HepG2 (cell line): ENCODE measurements around the gene TNFSF8. TPM values are rescaled to one million over a fixed set of nuclear protein-coding genes. Genes with fewer than 3 reads are reported as not detected.

Experiments
- ATAC-seq: fragments of 200-7000 bp; cut with Tn5 transposase; 3 replicates; pipeline ENCODE4 v1.9.1; 2020; ENCODE audit warnings: mild to moderate bottlenecking, moderate library complexity
- BruUV-seq: library from RNA; stranded (reverse); fragments of 400-500 nt; replicated peaks from 2 replicates; lab custom pipeline; 2021; lab: Mats Ljungman, UMichigan
- CTCF ChIA-PET: fragments of 300-600 bp; formaldehyde crosslinking; extraction: SDS; loops from one replicate; lab custom pipeline; 2021; ENCODE audit warnings: low total read pairs, inconsistent platforms, low intra/inter-chr PET ratio; lab: Yijun Ruan, JAX
- POLR2A ChIA-PET: fragments of 350-600 bp; sonication (Branson Sonifier 250); formaldehyde crosslinking; loops from one replicate; lab custom pipeline; 2020; ENCODE audit warnings: antibody characterized with exemption, inconsistent platforms; lab: Yijun Ruan, JAX
- DNase-seq: peaks from one replicate; pipeline ENCODE4 v3.0.0-alpha.2; 2015; ENCODE audit warnings: low spot score
- FAIRE-seq: peaks from 3 replicates; lab custom pipeline; 2011; peaks lifted over from hg19 to GRCh38; lab: Jason Lieb, UNC
- H2AFZ ChIP-seq: one replicate; pipeline ENCODE4 v1.6.1; 2011; ENCODE audit warnings: low read length, inconsistent platforms
- H3K27ac ChIP-seq: fragments of 300-600 bp; 3 replicates; pipeline ENCODE4 v1.8.0; 2011; ENCODE audit warnings: mixed run types, mild to moderate bottlenecking, mixed read lengths, low read length, inconsistent platforms; ENCODE audit not compliant: insufficient read depth; ENCODE audit errors: extremely low read length
- H3K27me3 ChIP-seq, 2 experiments: fragments of 200-600 bp in 1 of 2; 2 replicates in 1 of 2; 3 replicates in 1 of 2; pipeline versions ENCODE4 v1.6.0 to v1.8.0; 2011; ENCODE audit warnings: low read length in 2 of 2, mild to moderate bottlenecking in 2 of 2, moderate library complexity in 2 of 2, inconsistent platforms in 1 of 2; ENCODE audit not compliant: insufficient read depth in 2 of 2, control insufficient read depth in 1 of 2
- H3K36me3 ChIP-seq, 2 experiments: fragments of 200-600 bp in 1 of 2; replicated peaks in 1 of 2; 2 replicates in 1 of 2; 3 replicates in 1 of 2; pipeline versions ENCODE4 v1.5.1 to v1.8.0; 2011; ENCODE audit warnings: low read length in 2 of 2, inconsistent platforms in 1 of 2; ENCODE audit not compliant: insufficient read depth in 2 of 2, control insufficient read depth in 1 of 2
- H3K4me1 ChIP-seq: 2 replicates; pipeline ENCODE4 v1.5.1; 2012; ENCODE audit warnings: low read length, inconsistent platforms; ENCODE audit not compliant: insufficient read depth
- H3K4me2 ChIP-seq: 2 replicates; pipeline ENCODE4 v1.6.0; 2011; ENCODE audit warnings: low read depth, low read length, inconsistent platforms
- H3K4me3 ChIP-seq, 3 experiments: fragments of 200-600 bp in 1 of 3; sonication (generic), shearing (Covaris generic) in 1 of 3; replicated peaks in 1 of 3; 2 replicates each; pipeline ENCODE4 v1.5.1; 2011 to 2016; ENCODE audit warnings: low read length in 3 of 3, inconsistent platforms in 2 of 3, low read depth in 2 of 3, mild to moderate bottlenecking in 2 of 3, control low read depth in 1 of 3, mixed read lengths in 1 of 3; ENCODE audit not compliant: insufficient read depth in 1 of 3
- H3K79me2 ChIP-seq: one replicate; pipeline ENCODE4 v1.6.1; 2011; ENCODE audit warnings: low read length, inconsistent platforms; ENCODE audit not compliant: insufficient read depth
- H3K9ac ChIP-seq: 2 replicates; pipeline ENCODE4 v1.6.0; 2011; ENCODE audit warnings: mild to moderate bottlenecking, low read depth, low read length, inconsistent platforms; ENCODE audit not compliant: insufficient read depth
- H3K9me3 ChIP-seq: 2 replicates; pipeline ENCODE4 v1.5.1; 2012; ENCODE audit warnings: mild to moderate bottlenecking, low read length
- H4K20me1 ChIP-seq: 2 replicates; pipeline ENCODE4 v1.6.0; 2011; ENCODE audit warnings: inconsistent platforms, mild to moderate bottlenecking, low read length, moderate library complexity; ENCODE audit not compliant: insufficient read depth
- FOXP4 ChIP-seq: sonication (generic); formaldehyde crosslinking; IDR thresholded peaks from 2 replicates; pipeline ENCODE4 v1.4.0; 2020; ENCODE audit warnings: missing genetic modification reagents
- PHF8 ChIP-seq: sonication (generic); formaldehyde crosslinking; IDR thresholded peaks from 2 replicates; pipeline ENCODE4 v1.5.0; 2020; ENCODE audit warnings: missing genetic modification reagents
- TERF1 ChIP-seq: sonication (generic); formaldehyde crosslinking; IDR thresholded peaks from 2 replicates; pipeline ENCODE4 v1.8.0; 2022; ENCODE audit warnings: mild to moderate bottlenecking, missing genetic modification reagents, moderate library complexity
- ZFP41 ChIP-seq: sonication (generic); formaldehyde crosslinking; IDR thresholded peaks from 2 replicates; pipeline ENCODE4 v1.4.0; 2020; ENCODE audit warnings: mild to moderate bottlenecking, missing genetic modification reagents, borderline replicate concordance
- ZHX2 ChIP-seq, 2 experiments: sonication (generic) in 1 of 2; formaldehyde crosslinking in 1 of 2; IDR thresholded peaks; 2 replicates each; pipeline versions ENCODE4 v1.6.1 to v1.9.0; 2014 to 2022; ENCODE audit warnings: antibody characterized with exemption in 1 of 2, borderline replicate concordance in 1 of 2, inconsistent platforms in 1 of 2, low read depth in 1 of 2, missing genetic modification reagents in 1 of 2
- ZNF549 ChIP-seq: sonication (generic); formaldehyde crosslinking; IDR thresholded peaks from 2 replicates; pipeline ENCODE4 v1.5.0; 2020; ENCODE audit warnings: missing genetic modification reagents
- ZNF766 ChIP-seq: sonication (generic); formaldehyde crosslinking; IDR thresholded peaks from 2 replicates; pipeline ENCODE4 v1.5.0; 2020; ENCODE audit warnings: missing genetic modification reagents, borderline replicate concordance
- WGBS: methylation state at CpG from one replicate; pipeline ENCODE4 v1.1.6; 2017; ENCODE audit warnings: low lambda C conversion rate; 5-methylcytosine and 5-hydroxymethylcytosine counted together
- in situ Hi-C: cut with HindIII; loops from 2 replicates; pipeline ENCODE4 v1.10.0; 2017; ENCODE audit warnings: low pct_unique_long_range_greater_than_20kb; ENCODE audit not compliant: extremely low pct_ligation_motif_present
- intact Hi-C: fragments of 100-400 bp; cut with micrococcal nuclease; formaldehyde crosslinking; loops from one replicate; pipeline ENCODE4 v1.10.0; 2022; ENCODE audit not compliant: unreplicated experiment
- polyA plus RNA-seq, 8 experiments: library from polyadenylated mRNA; depleted of rRNA in 3 of 8; stranded (reverse) in 7 of 8; unstranded in 1 of 8; fragments of >200 nt; fragmentation: Illumina TruSeq in 4 of 8; extraction: Trizol in 4 of 8; gene quantifications; 2 replicates each; pipeline versions ENCODE4 v1.2.1 to v1.2.3, GENCODE V29; 2011 to 2016; ENCODE audit warnings: low read depth in 4 of 8, missing spikeins in 1 of 8, mixed read lengths in 1 of 8; ENCODE audit not compliant: insufficient read depth in 1 of 8
- total RNA-seq, 5 experiments: library from RNA; depleted of rRNA; stranded (reverse); fragments of >200 nt; fragmentation: Illumina TruSeq; extraction: Trizol; gene quantifications; 2 replicates each; pipeline ENCODE4 v1.2.3, GENCODE V29; 2016; ENCODE audit warnings: low read depth in 1 of 5

The TNFSF8 gene
- total and polyA plus RNA-seq, 2 of the 13 experiments (the other 11 are each of a cell fraction or from before 2014, with no cell fraction given) = not detected

- TF ChIP-seq ZHX2 (IDR thresholded peaks at IDR 0.05; ENCODE audit: low read depth) = no peak
- no peak for TF ChIP-seq ZHX2 (CRISPR knock-in tag; IDR thresholded peaks at IDR 0.05; ENCODE audit: borderline replicate concordance)
These were observed 9.2 kb downstream of the TNFSF8 start (continued) for GRCh38 chr9:114921171-114921570.

- 48% methylated on average over 4 of the region's 4 CpGs for WGBS
- no TSS peak for BruUV-seq
- TF ChIP-seq ZNF549 (CRISPR knock-in tag) = no peak
- no peak for TF ChIP-seq FOXP4 (CRISPR knock-in tag)
- TF ChIP-seq TERF1 (CRISPR knock-in tag) = no peak
- no peak for TF ChIP-seq ZNF766 (CRISPR knock-in tag)
- no peak for TF ChIP-seq PHF8 (CRISPR knock-in tag)
- no peak for TF ChIP-seq ZFP41 (CRISPR knock-in tag)
- TF ChIP-seq, all 625 proteins: peak for 0
- DNase-seq = no peak
- Histone ChIP-seq H3K4me1 (no peaks in the 10 kb centered on the region), H4K20me1 (no peaks in the 10 kb centered on the region), H3K27me3 (no peaks in the 10 kb centered on the region), H3K79me2 (no peaks in the 10 kb centered on the region), H3K27ac (no peak overlapping the region), H3K4me2 (no peak overlapping the region), H3K4me3 (no peak overlapping the region), H3K9me3 (no peaks in the 10 kb centered on the region), H3K36me3 (no peaks in the 10 kb centered on the region), H3K9ac (no peak overlapping the region), H2AFZ (no peak overlapping the region)
- POLR2A ChIA-PET = no interaction called here
- intact Hi-C loops = no loop called here
- in situ Hi-C loops = loop anchor here (25.0 kb wide), 2 partner anchors 507 to 593 kb away; no protein-coding TSS in a partner anchor
- CTCF ChIA-PET = no interaction called here
- no peak for FAIRE-seq
- ATAC-seq = no peak
These were observed 10.8 kb downstream of the TNFSF8 start for GRCh38 chr9:114919611-114920010.
